ENCODE results near the gene ERI2. TPM values are rescaled to one million over a fixed set of nuclear protein-coding genes. Genes with fewer than 3 reads are reported as not detected.
A peak's percentile ranks its signal among the peaks of the same experiment; 100 is the strongest.

ERI2 gene, protein sequence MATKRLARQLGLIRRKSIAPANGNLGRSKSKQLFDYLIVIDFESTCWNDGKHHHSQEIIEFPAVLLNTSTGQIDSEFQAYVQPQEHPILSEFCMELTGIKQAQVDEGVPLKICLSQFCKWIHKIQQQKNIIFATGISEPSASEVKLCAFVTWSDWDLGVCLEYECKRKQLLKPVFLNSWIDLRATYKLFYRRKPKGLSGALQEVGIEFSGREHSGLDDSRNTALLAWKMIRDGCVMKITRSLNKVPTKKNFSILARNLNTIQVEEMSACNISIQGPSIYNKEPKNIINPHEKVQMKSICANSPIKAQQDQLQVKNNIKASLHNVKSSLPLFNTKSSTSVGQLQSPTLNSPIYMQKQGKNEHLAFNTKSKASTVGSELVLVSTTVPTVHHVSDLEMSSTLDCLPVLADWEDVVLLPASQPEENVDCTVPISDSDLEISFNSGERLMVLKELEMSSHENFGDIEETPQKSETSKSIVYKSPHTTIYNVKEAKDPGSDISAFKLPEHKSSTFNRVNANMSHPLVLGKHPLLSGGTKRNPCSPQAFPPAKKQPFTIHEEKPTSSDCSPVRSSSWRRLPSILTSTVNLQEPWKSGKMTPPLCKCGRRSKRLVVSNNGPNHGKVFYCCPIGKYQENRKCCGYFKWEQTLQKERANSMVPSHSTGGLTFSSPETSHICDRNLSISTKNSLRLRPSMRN
- 29.1 and 38.4 TPM in 2 replicates for total RNA-seq (2014; rRNA removed; shearing (Covaris generic))
- 45.9 and 54.3 TPM in 2 replicates for polyA plus RNA-seq (2014; cell fraction: nucleus; rRNA removed)

DNA sequence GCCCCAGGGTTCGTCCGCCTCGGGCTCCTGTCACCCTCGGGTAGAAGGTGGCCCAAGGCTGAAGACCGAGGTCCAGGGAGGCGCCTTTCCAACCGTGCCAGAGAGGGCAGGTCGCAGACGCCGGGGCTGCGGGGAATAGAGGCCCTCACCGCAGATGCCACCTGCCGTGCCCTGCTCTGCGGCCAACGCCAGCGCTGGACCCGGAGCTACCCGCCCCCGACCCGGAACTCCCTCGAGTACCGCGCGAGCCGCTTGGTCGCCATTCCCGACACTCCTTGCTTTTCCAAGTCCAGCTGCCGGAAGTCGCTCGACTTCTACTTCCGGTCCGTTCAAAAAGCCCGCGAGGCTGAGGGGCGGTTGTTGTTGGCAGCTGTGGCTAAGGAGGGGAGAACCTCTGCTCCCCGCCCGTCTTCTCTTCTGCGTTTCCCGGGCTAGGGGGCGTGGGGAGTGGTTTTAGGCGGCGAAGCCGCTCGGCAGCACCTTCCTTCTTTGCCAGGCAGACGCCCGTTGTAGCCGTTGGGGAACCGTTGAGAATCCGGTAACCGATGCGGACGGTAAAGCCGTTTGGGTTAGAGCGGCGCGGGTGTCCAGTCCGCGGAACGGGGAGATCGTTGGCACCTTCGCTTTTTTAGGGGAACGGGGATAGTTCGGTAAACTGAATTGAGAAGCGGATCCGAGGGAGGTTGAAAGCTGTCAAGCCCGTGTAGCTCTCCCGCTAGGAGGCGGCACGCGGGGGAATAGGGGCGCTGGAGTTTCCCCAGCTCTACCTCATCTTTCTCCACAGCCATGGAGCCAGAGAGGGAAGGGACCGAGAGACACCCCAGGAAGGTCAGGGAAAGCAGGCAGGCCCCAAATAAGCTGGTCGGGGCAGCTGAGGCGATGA, at the start of gene ERI2, which contains the start of gene REXO5:
ERI2 (minus strand) TSS at position 305 of the 883 bp plus-strand sequence; CDS start at position 263, 42 bp downstream.
REXO5 (plus strand) TSS at position 360 of the 883 bp plus-strand sequence; CDS start at position 787, 427 bp downstream.
- peak; percentile 93 for DNase-seq (ENCODE audit: extremely low read depth, low read depth)

GRCh38 chr16:20854963-20855362, 48.7 kb upstream of the ERI2 start:
- DNase-seq (ENCODE audit: extremely low read depth, low read depth) = no peak

DNA sequence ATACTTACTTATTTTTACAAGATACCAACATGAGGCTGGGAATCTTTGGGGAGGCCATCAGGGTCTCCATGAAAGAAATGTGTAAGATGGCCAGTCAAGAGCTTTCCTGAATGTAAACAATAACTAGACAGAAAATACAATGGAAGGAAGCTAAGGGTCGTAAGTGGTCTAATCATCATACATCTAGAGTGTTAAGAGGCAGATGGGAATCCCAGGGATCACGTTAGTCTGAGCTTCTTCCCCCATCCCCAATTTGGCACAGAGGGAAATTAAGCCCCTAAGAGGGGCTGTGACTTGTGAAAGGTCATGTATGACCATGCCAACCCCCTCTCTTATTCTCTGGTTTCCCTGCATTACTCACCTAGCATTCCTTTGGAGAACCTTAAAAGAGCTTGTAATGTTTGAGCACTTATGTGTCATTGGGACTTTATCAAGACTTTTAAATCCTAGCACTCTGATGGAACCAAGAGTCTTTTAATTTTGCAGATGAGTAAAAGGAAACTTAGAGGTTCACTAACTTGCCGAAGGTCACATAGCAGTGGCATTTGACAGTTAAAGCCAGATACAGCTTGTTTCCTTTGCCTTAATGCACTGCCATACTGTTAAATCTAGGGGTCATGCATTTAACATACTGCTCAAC, 47.8 kb upstream of the ERI2 start:
- DNase-seq (ENCODE audit: extremely low read depth, low read depth) = no peak

DNA sequence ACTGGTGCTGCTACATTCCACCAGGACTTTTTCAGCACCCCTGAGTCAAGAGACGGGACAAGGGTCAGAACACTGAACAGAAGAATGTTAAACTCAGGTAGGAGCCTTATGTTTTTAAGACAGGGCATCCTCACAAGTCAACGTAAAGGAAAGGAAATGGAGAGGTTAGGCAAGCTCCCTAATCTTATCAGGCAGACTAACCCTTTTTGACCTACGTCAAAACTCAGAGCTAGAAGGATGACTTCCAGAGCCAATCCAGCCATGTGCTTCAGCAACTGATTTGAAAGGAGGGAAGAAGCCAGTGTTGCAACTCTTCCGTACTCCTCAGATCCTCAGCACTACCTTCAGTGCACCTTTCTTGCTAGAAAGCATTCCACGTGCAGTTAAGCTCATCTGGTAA, 46.9 kb upstream of the ERI2 start:
- no peak for DNase-seq (ENCODE audit: extremely low read depth, low read depth)

DNA sequence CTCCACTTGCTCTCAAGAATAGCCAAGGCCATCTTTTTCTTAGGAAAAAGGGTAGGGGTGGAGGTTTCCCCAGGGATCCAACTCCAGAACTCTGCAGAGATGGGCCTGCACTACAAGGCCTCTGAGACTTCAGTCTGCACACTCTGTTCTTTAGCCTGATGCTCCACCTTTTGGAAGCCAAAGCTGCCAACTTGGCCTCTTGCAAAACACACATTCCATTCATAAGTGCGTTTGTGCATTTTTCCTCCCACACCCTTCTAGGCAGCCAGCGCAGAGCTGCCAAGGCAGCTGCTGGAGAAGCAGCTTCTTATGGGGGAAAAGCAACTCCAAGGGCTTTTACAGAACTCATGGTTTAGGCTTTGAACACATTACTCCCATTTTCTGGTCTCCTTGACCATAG, 45.3 kb upstream of the ERI2 start:
- peak; percentile 47 for DNase-seq (ENCODE audit: extremely low read depth, low read depth)

DNA sequence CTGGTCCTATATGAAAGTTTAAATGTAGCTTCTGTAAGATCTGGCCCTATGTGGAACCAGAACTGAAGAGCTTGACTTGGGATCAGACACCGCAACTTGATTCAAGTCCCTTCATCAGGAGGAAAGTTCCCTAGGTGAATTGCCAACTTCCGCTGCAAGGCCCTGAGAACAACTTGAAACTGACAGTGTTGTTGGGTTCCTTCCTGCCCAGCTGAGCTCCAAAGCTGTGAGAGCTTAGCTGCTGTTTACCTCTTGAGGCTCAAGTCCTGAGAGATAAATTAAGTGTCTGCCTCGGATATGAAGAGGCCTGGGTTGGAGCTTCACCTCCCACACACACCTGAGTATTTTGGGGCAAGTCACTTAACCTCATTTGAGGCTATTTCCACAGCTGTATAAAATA, 44.7 kb upstream of the ERI2 start:
- DNase-seq (ENCODE audit: extremely low read depth, low read depth) = no peak

DNA sequence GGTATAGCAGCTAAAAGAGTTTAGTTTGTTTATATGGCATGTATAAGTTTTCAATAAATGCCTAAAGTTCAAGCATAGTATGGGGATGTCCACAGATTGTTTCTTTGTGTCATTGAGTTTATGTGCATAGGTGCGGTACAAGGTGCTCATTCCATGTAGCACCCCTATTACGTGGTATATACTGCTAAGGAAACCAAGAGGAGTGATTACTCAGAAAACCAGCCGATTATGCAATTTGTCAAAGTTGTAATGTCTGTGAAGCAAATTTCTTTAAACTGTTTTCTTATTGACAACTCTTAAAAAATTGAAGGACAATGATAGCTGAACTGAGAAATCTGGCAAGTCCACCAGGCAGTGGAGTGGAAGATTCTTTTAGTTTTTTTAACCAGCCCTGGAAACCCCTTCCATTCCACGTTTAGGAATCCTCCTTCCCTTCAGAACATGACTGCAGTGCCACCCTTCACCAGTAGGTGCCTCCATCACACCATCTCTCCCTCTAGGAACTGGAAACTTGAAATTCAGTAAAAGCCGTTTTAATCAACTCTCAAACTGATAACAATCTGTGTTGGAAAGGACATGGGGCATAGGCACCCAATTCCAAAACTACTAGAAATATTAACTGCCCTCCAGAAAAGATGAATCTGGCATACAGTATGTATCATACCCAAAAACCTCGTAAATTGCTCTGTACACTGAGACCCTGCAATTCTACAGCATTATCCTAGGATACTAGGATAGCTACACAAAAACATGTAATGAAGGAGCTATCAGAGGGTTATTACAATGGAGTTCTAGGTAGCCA, 43.5 kb upstream of the ERI2 start:
- DNase-seq (ENCODE audit: extremely low read depth, low read depth) = peak; percentile 66

DNA sequence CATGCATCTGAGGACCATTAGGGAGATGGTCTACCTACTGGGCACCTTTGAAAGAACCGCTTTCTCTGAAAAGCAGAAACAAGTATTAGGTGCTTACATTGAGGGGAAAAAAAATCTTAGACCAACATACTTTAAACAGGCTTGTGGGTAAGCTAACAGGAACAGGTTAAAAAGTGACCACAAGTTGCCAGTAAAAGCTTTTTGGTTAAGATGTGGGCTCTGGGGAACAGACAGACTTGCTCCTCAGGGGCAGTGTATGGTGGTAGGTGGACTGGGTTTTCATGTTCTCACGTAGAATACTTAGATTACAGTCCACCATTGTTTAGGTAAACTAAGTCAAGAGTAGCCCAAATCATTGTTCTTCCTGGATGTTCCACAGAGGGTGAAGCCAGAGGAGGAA, 41.3 kb upstream of the ERI2 start:
- DNase-seq (ENCODE audit: extremely low read depth, low read depth) = no peak

DNA sequence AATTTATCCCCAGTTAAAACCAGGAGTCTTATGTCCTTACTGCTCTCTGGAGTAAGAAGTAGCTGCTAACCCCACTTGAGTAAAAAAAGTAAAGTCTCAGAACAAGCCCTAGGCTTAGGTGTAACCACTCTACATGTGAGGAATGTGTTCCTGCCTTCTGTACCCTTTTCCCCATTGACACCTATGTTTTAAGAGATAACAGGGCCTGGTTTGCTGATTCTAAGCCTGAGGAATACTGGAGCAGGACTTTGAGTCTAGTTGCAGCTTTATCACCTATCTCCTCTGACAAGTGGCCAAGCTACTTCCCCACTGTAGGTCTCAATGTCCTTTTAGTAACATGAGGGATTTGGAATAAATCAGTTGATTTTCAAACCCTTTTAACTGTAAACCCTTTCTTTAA, 40.3 kb upstream of the ERI2 start:
- no peak for DNase-seq (ENCODE audit: extremely low read depth, low read depth)

- no peak for DNase-seq (ENCODE audit: extremely low read depth, low read depth)
Measured at GRCh38 chr16:20846030-20846429, 39.8 kb upstream of the ERI2 start.

GRCh38 chr16:20844588-20844987, 38.3 kb upstream of the ERI2 start:
- no peak for DNase-seq (ENCODE audit: extremely low read depth, low read depth)

DNA sequence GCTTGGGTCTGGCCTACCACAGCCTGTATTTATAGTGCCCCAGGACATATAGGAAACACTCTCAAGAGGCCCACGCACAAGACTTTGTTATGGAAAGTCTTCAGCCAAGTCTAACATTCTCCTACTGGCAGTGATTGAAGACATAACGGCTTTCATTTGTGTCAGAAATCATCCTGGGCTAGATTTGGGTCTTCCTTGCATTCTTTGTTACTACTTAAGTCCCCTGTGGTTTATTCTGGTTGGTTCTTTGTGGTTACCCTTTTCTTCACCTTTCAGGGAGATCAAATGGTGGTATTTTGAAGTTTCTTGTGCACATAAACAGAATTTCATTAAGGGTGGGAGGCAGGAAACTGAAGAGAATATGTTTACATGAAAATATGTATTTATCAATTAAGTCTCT, 37.8 kb upstream of the ERI2 start:
- DNase-seq (ENCODE audit: extremely low read depth, low read depth) = no peak

- no peak for DNase-seq (ENCODE audit: extremely low read depth, low read depth)
Measured at GRCh38 chr16:20839504-20839903, 33.2 kb upstream of the ERI2 start.

DNA sequence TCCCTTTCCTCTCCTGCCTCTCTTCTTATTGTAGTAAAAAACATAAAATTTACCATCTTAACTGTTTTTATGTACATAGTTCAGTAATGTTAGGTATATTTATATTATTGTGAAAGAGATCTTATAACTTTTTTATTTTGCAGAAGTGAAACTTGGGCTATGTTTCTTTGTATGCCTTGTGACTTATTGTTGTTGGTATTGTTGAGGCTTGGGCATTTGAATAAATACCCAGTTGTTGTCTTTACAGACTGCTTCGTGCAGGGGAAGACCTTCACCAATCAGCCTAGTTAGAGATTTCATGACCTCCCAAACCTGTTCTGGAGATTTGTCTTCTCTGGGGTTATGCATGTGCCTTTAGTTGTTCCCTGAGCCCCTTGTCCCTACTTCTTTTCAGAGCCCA, 32.0 kb upstream of the ERI2 start:
- no peak for DNase-seq (ENCODE audit: extremely low read depth, low read depth)

GRCh38 chr16:20833086-20833485, 26.8 kb upstream of the ERI2 start:
- DNase-seq (ENCODE audit: extremely low read depth, low read depth) = no peak

DNA sequence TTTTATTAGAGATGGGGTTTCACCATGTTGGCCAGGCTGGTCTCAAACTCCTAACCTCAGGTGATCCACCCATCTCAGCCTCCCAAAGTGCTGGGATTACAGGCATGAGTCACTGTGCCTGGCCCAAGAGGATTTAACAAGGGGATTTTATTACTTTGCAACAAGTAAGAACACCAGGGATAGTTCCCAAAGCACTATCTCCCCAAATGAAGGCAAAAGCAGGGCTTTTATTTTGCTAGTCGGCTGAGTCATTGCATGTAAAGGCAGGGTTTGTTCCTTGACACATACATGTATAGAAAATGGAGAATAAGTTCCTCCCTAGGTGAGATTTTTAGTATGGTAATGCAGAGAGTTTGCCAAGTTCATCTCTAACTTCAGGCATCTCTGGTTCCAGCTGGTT, 24.1 kb upstream of the ERI2 start:
- no peak for DNase-seq (ENCODE audit: extremely low read depth, low read depth)

- DNase-seq (ENCODE audit: extremely low read depth, low read depth) = no peak
Measured at GRCh38 chr16:20829536-20829935, 23.3 kb upstream of the ERI2 start.

DNA sequence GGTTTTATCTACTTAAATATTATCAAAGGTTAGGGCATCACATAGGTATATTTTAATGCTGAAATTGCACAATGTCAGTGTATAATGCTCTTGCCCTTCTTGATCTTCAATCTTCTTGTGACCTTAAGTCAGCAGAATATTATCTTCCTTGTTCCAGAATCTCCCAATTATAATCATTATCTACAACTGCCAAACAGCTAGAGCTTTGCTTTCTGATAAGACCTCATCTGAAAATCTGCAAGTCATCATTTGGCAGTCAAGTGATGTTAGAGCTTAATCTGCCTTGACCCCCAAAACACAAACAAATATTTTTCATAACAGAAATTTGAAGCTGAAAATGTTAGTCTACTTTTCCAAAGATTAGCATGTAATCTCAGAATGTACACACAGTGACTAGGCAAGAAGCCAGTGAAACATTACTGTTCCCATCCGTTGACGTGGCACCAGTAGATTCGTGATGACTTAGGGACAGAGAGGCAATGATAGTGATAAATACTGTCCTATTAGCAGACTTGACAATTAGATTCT, 19.8 kb upstream of the ERI2 start:
- peak; percentile 32 for DNase-seq (ENCODE audit: extremely low read depth, low read depth)

All from NCI-H460 (cell line).